GM12873 (cell line): Measurements from ENCODE around the gene GRIN3A.

Experiments
- TF ChIP-seq, protein P1 (sequence below): IDR thresholded peaks from 2 replicates; pipeline ENCODE4 v1.5.1; 2012; ENCODE audit warnings: low read depth, mild to moderate bottlenecking, moderate library complexity, low read length, control low read depth; ENCODE audit not compliant: insufficient read depth; ENCODE audit errors: missing control alignments

GRIN3A gene

DNA sequence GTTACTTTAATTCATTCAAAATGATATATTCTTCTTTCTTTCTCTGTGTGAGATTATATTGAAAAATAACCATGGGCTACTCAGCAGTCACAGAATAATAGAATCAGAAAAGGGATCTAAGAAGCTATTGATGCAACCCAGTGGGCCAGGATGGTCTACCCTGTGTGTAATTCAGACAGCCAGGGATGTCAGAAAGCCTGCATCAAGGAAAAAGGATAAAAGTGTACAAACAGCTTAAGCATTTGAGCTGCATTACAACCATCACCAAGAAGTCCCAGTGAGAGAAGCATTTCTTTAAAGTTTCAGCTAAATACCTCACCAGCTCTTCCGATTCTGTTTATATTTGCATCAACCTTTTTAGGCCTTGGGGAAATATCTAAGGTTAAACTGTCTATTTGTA lies 105.8 kb downstream of the GRIN3A start:
- TF ChIP-seq, protein P1, sequence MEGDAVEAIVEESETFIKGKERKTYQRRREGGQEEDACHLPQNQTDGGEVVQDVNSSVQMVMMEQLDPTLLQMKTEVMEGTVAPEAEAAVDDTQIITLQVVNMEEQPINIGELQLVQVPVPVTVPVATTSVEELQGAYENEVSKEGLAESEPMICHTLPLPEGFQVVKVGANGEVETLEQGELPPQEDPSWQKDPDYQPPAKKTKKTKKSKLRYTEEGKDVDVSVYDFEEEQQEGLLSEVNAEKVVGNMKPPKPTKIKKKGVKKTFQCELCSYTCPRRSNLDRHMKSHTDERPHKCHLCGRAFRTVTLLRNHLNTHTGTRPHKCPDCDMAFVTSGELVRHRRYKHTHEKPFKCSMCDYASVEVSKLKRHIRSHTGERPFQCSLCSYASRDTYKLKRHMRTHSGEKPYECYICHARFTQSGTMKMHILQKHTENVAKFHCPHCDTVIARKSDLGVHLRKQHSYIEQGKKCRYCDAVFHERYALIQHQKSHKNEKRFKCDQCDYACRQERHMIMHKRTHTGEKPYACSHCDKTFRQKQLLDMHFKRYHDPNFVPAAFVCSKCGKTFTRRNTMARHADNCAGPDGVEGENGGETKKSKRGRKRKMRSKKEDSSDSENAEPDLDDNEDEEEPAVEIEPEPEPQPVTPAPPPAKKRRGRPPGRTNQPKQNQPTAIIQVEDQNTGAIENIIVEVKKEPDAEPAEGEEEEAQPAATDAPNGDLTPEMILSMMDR, result no peak

DNA sequence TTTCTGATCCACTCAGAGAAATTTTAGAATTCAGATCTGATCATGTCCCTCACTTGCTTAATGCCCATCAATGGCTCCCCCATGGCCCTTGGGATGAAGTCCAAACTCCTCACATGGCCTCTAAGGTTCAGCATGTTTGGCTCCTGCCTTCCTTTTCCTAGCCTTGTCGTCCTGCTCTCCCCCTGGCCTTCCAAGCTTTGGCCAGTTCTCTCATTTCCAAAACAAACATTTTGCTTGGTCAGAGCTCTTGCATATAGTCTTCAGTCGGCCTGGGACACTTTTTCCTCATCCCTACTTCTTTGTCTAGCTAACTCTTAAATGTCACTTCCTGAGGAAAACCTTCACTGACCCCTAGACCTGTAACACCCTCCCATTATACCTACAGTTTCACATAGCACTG lies 106.6 kb downstream of the GRIN3A start:
- TF ChIP-seq, protein P1, result no peak

DNA sequence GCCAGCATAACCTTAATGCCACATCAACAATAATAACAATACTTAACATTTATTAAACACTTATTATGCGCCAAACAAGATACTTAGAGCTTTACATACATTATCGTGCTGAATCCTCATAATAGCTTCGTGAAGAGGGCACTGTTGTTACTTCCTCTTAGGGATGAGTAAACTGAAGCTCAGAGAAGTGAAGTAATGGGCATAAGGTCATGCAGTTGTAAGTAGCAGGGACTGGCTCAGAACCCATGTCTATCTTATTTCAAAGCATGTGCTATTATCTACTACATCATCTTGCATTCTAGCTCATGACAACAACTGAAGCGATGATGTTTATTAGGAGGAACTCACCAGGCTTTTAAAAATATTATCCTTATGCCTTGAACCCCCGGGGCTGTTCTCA lies 108.8 kb downstream of the GRIN3A start:
- TF ChIP-seq, protein P1, result no peak

DNA sequence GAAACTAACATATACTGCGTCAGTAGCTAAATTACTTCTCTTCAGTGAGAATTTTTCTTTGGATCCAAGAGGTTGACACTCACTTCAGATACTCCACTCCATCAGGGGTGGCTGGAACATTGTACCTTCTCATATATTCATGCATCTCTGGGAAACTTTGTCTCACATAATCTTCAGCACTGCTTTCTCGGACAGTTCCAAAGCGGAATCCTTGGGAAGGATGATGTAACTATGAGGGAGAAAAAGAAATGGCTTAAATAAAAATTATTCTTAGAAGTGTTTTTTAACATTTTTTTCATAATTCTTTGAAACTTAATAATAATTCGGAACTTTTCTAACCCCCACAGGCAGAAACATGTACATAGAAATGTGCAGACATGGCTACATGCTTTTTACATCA lies 110.3 kb downstream of the GRIN3A start:
- TF ChIP-seq, protein P1, result no peak

DNA sequence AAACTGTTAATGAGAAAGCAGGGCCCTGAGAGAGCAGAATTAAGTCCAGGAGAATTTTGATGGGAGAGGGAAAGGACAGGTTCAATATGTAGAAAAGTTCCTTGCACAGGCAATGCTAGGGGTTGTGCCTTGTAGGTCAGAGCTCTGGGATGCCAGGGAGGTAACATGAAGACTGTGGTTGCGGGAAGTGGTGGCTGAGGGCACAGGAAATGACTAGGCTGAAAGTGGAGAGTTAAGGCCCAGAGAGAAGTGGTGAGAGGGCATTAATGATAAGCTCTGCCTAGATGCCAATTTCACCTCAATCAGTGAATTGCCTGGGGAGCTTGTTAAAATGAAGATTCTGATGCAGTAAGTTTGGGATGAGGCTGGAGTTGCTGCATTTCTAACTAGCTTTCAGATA lies 112.2 kb downstream of the GRIN3A start:
- TF ChIP-seq, protein P1, result no peak

DNA sequence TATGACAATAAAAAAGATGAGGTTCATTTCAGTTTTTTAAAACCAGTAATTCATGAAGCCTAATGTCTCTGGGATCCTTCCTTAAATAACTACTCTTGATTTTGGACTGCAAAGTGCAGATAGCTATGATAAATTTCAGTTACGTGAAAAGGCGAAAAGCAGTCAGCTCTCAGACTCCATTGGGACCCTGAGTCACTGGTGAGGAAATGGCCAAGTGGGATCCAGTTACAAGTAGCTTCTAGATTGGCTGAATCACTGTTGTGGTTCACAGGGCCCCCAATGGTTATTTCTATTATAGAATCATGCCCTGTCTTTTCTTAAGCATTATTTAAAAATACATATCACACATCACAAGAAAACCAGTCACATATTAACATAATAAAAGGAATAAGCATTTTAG lies 112.6 kb downstream of the GRIN3A start:
- TF ChIP-seq, protein P1, result no peak

DNA sequence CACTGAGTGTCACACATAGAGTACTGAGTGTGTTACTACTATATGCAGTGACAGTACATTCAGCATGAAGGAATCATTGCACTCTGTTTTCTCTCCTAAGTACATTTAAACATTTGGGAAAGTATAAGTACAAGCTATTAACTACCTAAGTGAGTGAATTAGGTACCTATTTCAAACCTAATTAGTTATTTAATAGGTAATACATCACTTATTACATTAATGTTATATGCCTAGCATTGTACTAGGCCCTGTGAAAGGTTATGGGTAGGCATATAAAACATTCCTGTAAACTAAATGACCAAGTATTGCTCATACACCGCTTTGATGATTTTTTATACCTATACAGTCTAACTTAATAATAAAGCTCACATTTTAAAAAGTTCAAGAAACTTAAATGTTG lies 118.0 kb downstream of the GRIN3A start:
- TF ChIP-seq, protein P1, result no peak

DNA sequence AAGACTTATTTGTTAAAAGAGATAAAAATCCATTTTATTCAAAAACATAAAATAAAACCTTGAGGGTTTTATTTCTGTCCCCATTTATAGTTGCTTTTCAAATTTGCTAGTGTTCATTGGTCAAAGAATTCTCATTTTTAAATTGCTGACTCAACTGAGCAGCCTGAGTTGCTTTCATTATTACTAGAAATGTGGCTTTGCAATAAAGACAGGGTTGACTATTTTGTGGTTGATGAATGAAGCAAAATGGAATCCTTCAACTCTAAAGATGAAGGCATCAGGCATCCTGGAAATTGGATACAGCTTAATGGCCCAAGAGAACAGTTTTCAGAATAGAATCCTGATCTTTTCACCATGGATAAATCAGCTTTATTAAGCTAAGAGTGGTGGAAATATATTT lies 119.7 kb downstream of the GRIN3A start:
- TF ChIP-seq, protein P1, result no peak
